Prostate gland (tissue), 2 donors: Measurements from ENCODE around the gene GIPC2. TPM values are rescaled to one million over a fixed set of nuclear protein-coding genes. Genes with fewer than 3 reads are reported as not detected.

Experiments used
- DNase-seq: peaks from one replicate; pipeline ENCODE4 v3.0.0-alpha.2; 2019; ENCODE audit warnings: low spot score
- H3K27ac ChIP-seq, 2 donors: fragments of 200-600 bp; sonication (generic); 2 replicates each; pipeline ENCODE4 v1.5.1; 2017 to 2019
- H3K27me3 ChIP-seq: fragments of 200-600 bp; sonication (generic); replicated peaks from 2 replicates; pipeline ENCODE4 v1.5.1; 2019; ENCODE audit not compliant: insufficient read depth
- H3K36me3 ChIP-seq, 2 donors: fragments of 200-600 bp; sonication (generic); 1 replicate in 1 of 2; 2 replicates in 1 of 2; pipeline versions ENCODE4 v1.5.1 to v1.8.1; 2017 to 2019
- H3K4me1 ChIP-seq: fragments of 200-600 bp; sonication (generic); replicated peaks from 2 replicates; pipeline ENCODE4 v1.5.1; 2019
- H3K4me3 ChIP-seq, 2 donors: fragments of 200-600 bp; sonication (generic); 2 replicates each; pipeline ENCODE4 v1.5.1; 2017 to 2019
- H3K9me3 ChIP-seq: fragments of 200-600 bp; sonication (generic); 2 replicates; pipeline ENCODE4 v1.5.1; 2017
- POLR2A ChIP-seq: fragments of 450-650 bp; IDR thresholded peaks from one replicate; pipeline ENCODE4 v1.6.1; 2016; ENCODE audit warnings: antibody characterized with exemption, mild to moderate bottlenecking
- POLR2AphosphoS5 ChIP-seq: sonication (generic); formaldehyde crosslinking; IDR thresholded peaks from one replicate; pipeline ENCODE4 v1.6.1; 2017; ENCODE audit warnings: antibody characterized with exemption
- WGBS: methylation state at CpG from one replicate; pipeline ENCODE4 v1.1.5; 2018; 5-methylcytosine and 5-hydroxymethylcytosine counted together
- intact Hi-C: fragments of 100-400 bp; cut with DNase I; formaldehyde crosslinking; loops from one replicate; pipeline ENCODE4 v1.14.2; 2022
- total RNA-seq, 2 donors: library from RNA; depleted of rRNA; stranded (reverse); fragments of >200 nt; gene quantifications; one replicate each; pipeline ENCODE4 v1.1.0, GENCODE V29; 2016
- TF ChIP-seq, protein P1 (sequence below), 4 experiments: fragments of 200-600 bp in 2 of 4; fragments of 450-650 bp in 2 of 4; sonication (generic) in 2 of 4; IDR thresholded peaks; 1 replicate in 3 of 4; 2 replicates in 1 of 4; pipeline ENCODE4 v1.5.1; 2016 to 2019; ENCODE audit warnings: antibody characterized with exemption in 4 of 4, mild to moderate bottlenecking in 2 of 4, moderate library complexity in 2 of 4

The GIPC2 gene
- total RNA-seq, 2 donors from 2014 or later, result 2.0 to 2.2 TPM

- Histone ChIP-seq H3K4me3 (no peak overlapping the region), H3K9me3 (no peaks in the 10 kb centered on the region), H3K27ac (no peak overlapping the region), H3K36me3 (no peaks in the 10 kb centered on the region), H3K27me3 (no peaks in the 10 kb centered on the region), H3K4me1 (no peaks in the 10 kb centered on the region)
- intact Hi-C loops, result loop anchor here (10.0 kb wide), 1 partner anchor 528 kb away; no protein-coding TSS in a partner anchor
- DNase-seq, result no peak
- no peak for TF ChIP-seq POLR2A
- no peak for TF ChIP-seq POLR2AphosphoS5
- TF ChIP-seq, protein P1, sequence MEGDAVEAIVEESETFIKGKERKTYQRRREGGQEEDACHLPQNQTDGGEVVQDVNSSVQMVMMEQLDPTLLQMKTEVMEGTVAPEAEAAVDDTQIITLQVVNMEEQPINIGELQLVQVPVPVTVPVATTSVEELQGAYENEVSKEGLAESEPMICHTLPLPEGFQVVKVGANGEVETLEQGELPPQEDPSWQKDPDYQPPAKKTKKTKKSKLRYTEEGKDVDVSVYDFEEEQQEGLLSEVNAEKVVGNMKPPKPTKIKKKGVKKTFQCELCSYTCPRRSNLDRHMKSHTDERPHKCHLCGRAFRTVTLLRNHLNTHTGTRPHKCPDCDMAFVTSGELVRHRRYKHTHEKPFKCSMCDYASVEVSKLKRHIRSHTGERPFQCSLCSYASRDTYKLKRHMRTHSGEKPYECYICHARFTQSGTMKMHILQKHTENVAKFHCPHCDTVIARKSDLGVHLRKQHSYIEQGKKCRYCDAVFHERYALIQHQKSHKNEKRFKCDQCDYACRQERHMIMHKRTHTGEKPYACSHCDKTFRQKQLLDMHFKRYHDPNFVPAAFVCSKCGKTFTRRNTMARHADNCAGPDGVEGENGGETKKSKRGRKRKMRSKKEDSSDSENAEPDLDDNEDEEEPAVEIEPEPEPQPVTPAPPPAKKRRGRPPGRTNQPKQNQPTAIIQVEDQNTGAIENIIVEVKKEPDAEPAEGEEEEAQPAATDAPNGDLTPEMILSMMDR (IDR thresholded peaks at IDR 0.05), result no peak
- 91% methylated on average over 5 of the region's 5 CpGs for WGBS
These were observed 101.3 kb downstream of the GIPC2 start for GRCh38 chr1:78147031-78147430.

DNA sequence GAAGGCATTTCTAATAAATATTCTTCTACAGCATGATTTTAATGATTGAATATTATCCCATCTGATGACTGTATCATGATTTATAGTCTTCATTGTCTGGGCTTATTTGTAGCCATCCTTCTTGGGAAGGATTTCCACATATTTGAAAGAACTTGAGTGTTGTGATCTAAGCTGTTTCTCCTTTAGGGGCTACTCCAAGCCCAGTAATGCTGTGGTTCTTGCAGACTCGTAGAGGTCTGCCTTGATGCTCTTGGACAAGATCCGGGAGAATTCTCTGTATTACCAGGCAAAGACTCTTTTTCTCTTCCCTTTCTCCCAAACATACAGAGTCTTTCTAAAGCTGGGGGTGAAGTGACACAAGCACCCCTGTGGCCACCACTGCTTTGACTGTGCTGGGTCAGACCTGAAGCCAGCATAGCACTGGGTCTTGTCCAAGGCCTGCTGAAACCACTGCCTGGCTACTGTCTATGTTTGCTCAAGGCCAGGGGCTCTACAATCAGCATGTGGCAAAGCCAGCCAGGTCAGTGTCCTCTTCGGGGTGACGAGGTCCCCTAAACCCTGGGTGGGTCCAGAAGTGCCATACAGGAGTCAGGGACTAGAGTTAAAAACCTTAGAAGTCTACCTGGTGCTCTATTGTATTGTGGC is 107.4 kb downstream of the GIPC2 start:
- Histone ChIP-seq H3K9me3 (no peaks in the 10 kb centered on the region), H3K27ac (no peak overlapping the region), H3K27me3 (no peaks in the 10 kb centered on the region), H3K36me3 (no peaks in the 10 kb centered on the region), H3K4me3 (no peak overlapping the region), H3K4me1 (no peaks in the 10 kb centered on the region)
- DNase-seq, result no peak
- WGBS, result 80% methylated on average over 4 of the region's 4 CpGs
- TF ChIP-seq POLR2AphosphoS5 (no peak), POLR2A (no peak)
- TF ChIP-seq, protein P1 (IDR thresholded peaks at IDR 0.05), result no peak
- intact Hi-C loops, result no loop called here

GRCh38 chr1:78155121-78155520 is 109.4 kb downstream of the GIPC2 start:
- H3K4me1 ChIP-seq, result no peaks in the 10 kb centered on the region
- H3K27ac ChIP-seq, result no peak overlapping the region
- TF ChIP-seq, protein P1 (IDR thresholded peaks at IDR 0.05), result no peak
- TF ChIP-seq POLR2AphosphoS5 (no peak), POLR2A (no peak)
- no peak for DNase-seq
- H3K27me3 ChIP-seq, result no peaks in the 10 kb centered on the region
- H3K4me3 ChIP-seq, result no peak overlapping the region
- H3K9me3 ChIP-seq, result no peaks in the 10 kb centered on the region
- 69% methylated on average over 4 of the region's 4 CpGs for whole genome bisulfite sequencing
- intact Hi-C loops, result no loop called here
- H3K36me3 ChIP-seq, result no peaks in the 10 kb centered on the region

DNA sequence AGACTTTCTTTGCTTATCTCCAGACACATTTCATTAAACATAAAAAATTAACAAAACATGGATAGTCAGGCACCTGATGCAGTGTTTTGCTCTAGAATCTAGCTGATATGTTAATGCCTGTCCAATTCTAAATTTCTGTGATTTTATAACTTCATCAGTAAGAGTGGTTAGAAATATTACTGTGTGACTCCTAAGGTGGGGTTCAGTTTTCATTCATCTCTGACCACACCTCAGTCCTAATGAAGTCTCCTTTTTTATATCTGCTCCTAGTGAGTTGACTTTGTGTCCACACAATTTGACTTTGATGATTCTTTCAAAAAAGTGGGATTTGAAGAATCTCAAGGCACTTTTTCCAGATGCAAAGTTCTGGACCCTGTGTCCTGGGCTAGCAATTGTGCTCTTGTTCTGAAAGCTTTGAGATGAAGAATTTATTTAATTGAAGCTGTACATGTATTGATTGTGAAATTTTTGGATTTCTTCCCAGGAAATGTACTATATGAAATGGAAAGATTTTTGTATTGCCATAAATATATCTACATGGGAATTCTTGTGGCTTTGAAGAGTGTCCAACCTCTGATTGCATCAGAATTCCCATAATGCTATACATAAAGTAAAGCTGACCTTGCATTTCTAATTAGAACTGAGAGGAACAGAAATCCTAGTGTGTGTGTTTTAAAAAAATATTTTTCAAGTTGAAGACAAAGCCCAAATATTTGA is 111.2 kb downstream of the GIPC2 start:
- intact Hi-C loops, result no loop called here
- no peaks in the 10 kb centered on the region for H3K27me3 ChIP-seq
- no peak overlapping the region for H3K27ac ChIP-seq
- TF ChIP-seq POLR2AphosphoS5 (no peak), POLR2A (no peak)
- TF ChIP-seq, protein P1 (IDR thresholded peaks at IDR 0.05), result no peak
- no peak for DNase-seq
- H3K4me1 ChIP-seq, result no peaks in the 10 kb centered on the region
- no peaks in the 10 kb centered on the region for H3K9me3 ChIP-seq
- no peaks in the 10 kb centered on the region for H3K36me3 ChIP-seq
- no peak overlapping the region for H3K4me3 ChIP-seq

GRCh38 chr1:78165816-78166215 is 120.0 kb downstream of the GIPC2 start:
- H3K36me3 ChIP-seq, result no peaks in the 10 kb centered on the region
- intact Hi-C loops, result no loop called here
- 78% methylated on average over 2 of the region's 2 CpGs for WGBS
- H3K4me1 ChIP-seq, result no peaks in the 10 kb centered on the region
- no peak overlapping the region for H3K27ac ChIP-seq
- no peaks in the 10 kb centered on the region for H3K27me3 ChIP-seq
- H3K4me3 ChIP-seq, result no peak overlapping the region
- no peaks in the 10 kb centered on the region for H3K9me3 ChIP-seq
- TF ChIP-seq POLR2AphosphoS5, result no peak
- TF ChIP-seq POLR2A, result no peak
- TF ChIP-seq, protein P1 (IDR thresholded peaks at IDR 0.05), result no peak
- no peak for DNase-seq
